Activated T-cell treated with anti-CD3 and anti-CD28 coated beads, Interleukin-2, amount 50 U/mL, for 72 hours (primary cell): Measurements from ENCODE around the gene CKB. TPM values are rescaled to one million over a fixed set of nuclear protein-coding genes. Genes with fewer than 3 reads are reported as not detected.

Experiments
- ATAC-seq, 2 donors: fragments of 150-1000 bp; cut with Tn5 transposase; replicated peaks in 1 of 2; 2 replicates each; pipeline ENCODE4 v1.10.0; 2021; ENCODE audit warnings: moderate library complexity in 2 of 2, mild to moderate bottlenecking in 1 of 2
- DNase-seq, 2 donors: peaks; one replicate each; pipeline ENCODE4 v3.0.0; 2021 to 2022; ENCODE audit warnings: mixed read lengths in 1 of 2
- H3K27ac Mint-ChIP-seq: one replicate; pipeline ENCODE4 v1.8.0; 2022; ENCODE audit warnings: mild to moderate bottlenecking, moderate library complexity, mixed read lengths
- H3K27me3 Mint-ChIP-seq: one replicate; pipeline ENCODE4 v1.8.0; 2022; ENCODE audit warnings: low read depth, mixed read lengths
- H3K36me3 Mint-ChIP-seq, 2 donors: one replicate each; pipeline ENCODE4 v1.8.0; 2022; ENCODE audit warnings: mixed read lengths in 2 of 2, mild to moderate bottlenecking in 1 of 2; ENCODE audit not compliant: insufficient read depth in 2 of 2
- H3K4me1 Mint-ChIP-seq: one replicate; pipeline ENCODE4 v1.8.0; 2022; ENCODE audit warnings: low read depth, mixed read lengths
- H3K4me3 Mint-ChIP-seq, 2 donors: one replicate each; pipeline ENCODE4 v1.8.0; 2022; ENCODE audit warnings: mild to moderate bottlenecking in 2 of 2, mixed read lengths in 2 of 2, moderate library complexity in 2 of 2
- H3K9me3 Mint-ChIP-seq, 2 donors: one replicate each; pipeline ENCODE4 v1.8.0; 2022; ENCODE audit warnings: mixed read lengths in 2 of 2
- total RNA-seq, 2 donors: library from RNA; stranded (reverse); gene quantifications; one replicate each; pipeline ENCODE4 v1.2.3, GENCODE V29; 2022

Gene CKB
- total RNA-seq, 2 donors from 2014 or later, result 7.0 to 9.5 TPM

GRCh38 chr14:103501041-103501870, 21.4 kb downstream of the CKB start:
- no peaks in the 10 kb centered on the region for H3K9me3 Mint-ChIP-seq
- peaks cover 0 to 23% of the 10 kb centered on the region in 2 donors for H3K36me3 Mint-ChIP-seq
- H3K27me3 Mint-ChIP-seq, result no peaks in the 10 kb centered on the region
- peaks cover 10% of the 10 kb centered on the region for H3K4me1 Mint-ChIP-seq
- H3K27ac Mint-ChIP-seq, result peak overlapping the region; percentile 64
- DNase-seq (no peak), ATAC-seq (no peak)
- no peak overlapping the region for H3K4me3 Mint-ChIP-seq

- Mint-ChIP-seq H3K9me3 (no peaks in the 10 kb centered on the region), H3K36me3 (peaks cover 0 to 23% of the 10 kb centered on the region in 2 donors), H3K27ac (peak overlapping the region; percentile 27)
These were observed 22.3 kb downstream of the CKB start for GRCh38 chr14:103500148-103500990.

GRCh38 chr14:103499709-103500108, 22.9 kb downstream of the CKB start:
- no peak for DNase-seq
- Mint-ChIP-seq H3K9me3 (no peaks in the 10 kb centered on the region), H3K4me1 (peaks cover 10% of the 10 kb centered on the region), H3K4me3 (no peak overlapping the region), H3K27ac (no peak overlapping the region), H3K36me3 (peaks cover 0 to 22% of the 10 kb centered on the region in 2 donors), H3K27me3 (no peaks in the 10 kb centered on the region)
- peak; percentile 45 to 56 for ATAC-seq

More at GRCh38 chr14:103500148-103500990, 22.3 kb downstream of the CKB start:
- ATAC-seq (peak; percentile 91 to 92), DNase-seq (peak; percentile 81 to 83)
- Mint-ChIP-seq H3K27me3 (no peaks in the 10 kb centered on the region), H3K4me1 (peaks cover 10% of the 10 kb centered on the region), H3K4me3 (no peak overlapping the region)

GRCh38 chr14:103496776-103497175, 25.9 kb downstream of the CKB start:
- no peak for DNase-seq
- Mint-ChIP-seq H3K4me3 (no peak overlapping the region), H3K27ac (no peak overlapping the region), H3K27me3 (no peaks in the 10 kb centered on the region), H3K4me1 (peaks cover 10% of the 10 kb centered on the region), H3K36me3 (peaks cover 0 to 12% of the 10 kb centered on the region in 2 donors), H3K9me3 (no peaks in the 10 kb centered on the region)
- ATAC-seq, result no peak

- H3K4me1 Mint-ChIP-seq, result peaks cover 10% of the 10 kb centered on the region
- no peak for DNase-seq
- peaks cover 0 to 9% of the 10 kb centered on the region in 2 donors for H3K36me3 Mint-ChIP-seq
- no peaks in the 10 kb centered on the region for H3K27me3 Mint-ChIP-seq
- no peak overlapping the region for H3K4me3 Mint-ChIP-seq
- no peak overlapping the region for H3K27ac Mint-ChIP-seq
- no peak for ATAC-seq
- H3K9me3 Mint-ChIP-seq, result no peaks in the 10 kb centered on the region
These were observed 26.8 kb downstream of the CKB start for GRCh38 chr14:103495854-103496253.

GRCh38 chr14:103492156-103492925, 30.3 kb downstream of the CKB start:
- Mint-ChIP-seq H3K27me3 (no peaks in the 10 kb centered on the region), H3K36me3 (peaks cover 1 to 9% of the 10 kb centered on the region in 2 donors), H3K27ac (no peak overlapping the region), H3K4me1 (no peaks in the 10 kb centered on the region), H3K9me3 (no peaks in the 10 kb centered on the region), H3K4me3 (no peak overlapping the region)
- ATAC-seq (no peak), DNase-seq (no peak)

DNA sequence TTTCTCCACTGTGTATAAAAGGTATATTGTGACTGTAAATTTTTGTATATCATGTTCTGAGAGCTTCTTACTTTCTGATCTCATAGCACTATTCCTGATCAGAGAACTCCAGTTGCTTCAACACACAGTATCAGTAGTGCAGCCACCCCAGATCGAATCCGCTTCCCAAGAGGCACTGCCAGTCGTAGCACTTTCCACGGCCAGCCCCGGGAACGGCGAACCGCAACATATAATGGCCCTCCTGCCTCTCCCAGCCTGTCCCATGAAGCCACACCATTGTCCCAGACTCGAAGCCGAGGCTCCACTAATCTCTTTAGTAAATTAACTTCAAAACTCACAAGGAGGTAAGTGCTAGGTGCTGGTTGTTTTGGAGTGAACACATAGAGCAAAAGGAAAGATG, 30.9 kb downstream of the CKB start:
- no peaks in the 10 kb centered on the region for H3K9me3 Mint-ChIP-seq
- no peak for ATAC-seq
- H3K27ac Mint-ChIP-seq, result peak overlapping the region; percentile 77
- no peak for DNase-seq
- H3K27me3 Mint-ChIP-seq, result no peaks in the 10 kb centered on the region
- H3K36me3 Mint-ChIP-seq, result peaks cover 3 to 9% of the 10 kb centered on the region in 2 donors
- H3K4me1 Mint-ChIP-seq, result no peaks in the 10 kb centered on the region
- no peak overlapping the region for H3K4me3 Mint-ChIP-seq

- H3K9me3 Mint-ChIP-seq, result no peaks in the 10 kb centered on the region
- no peak for DNase-seq
- H3K27me3 Mint-ChIP-seq, result no peaks in the 10 kb centered on the region
- H3K4me3 Mint-ChIP-seq, result no peak overlapping the region
- no peak overlapping the region for H3K27ac Mint-ChIP-seq
- H3K4me1 Mint-ChIP-seq, result no peaks in the 10 kb centered on the region
- ATAC-seq, result no peak
- H3K36me3 Mint-ChIP-seq, result peaks cover 3% of the 10 kb centered on the region in 2 donors
These were observed 33.0 kb downstream of the CKB start for GRCh38 chr14:103489621-103490020.

GRCh38 chr14:103488960-103489359, 33.7 kb downstream of the CKB start:
- Mint-ChIP-seq H3K36me3 (peaks cover 3% of the 10 kb centered on the region in 2 donors), H3K27me3 (no peaks in the 10 kb centered on the region), H3K9me3 (no peaks in the 10 kb centered on the region), H3K27ac (no peak overlapping the region), H3K4me3 (no peak overlapping the region), H3K4me1 (no peaks in the 10 kb centered on the region)
- no peak for ATAC-seq
- DNase-seq, result no peak

DNA sequence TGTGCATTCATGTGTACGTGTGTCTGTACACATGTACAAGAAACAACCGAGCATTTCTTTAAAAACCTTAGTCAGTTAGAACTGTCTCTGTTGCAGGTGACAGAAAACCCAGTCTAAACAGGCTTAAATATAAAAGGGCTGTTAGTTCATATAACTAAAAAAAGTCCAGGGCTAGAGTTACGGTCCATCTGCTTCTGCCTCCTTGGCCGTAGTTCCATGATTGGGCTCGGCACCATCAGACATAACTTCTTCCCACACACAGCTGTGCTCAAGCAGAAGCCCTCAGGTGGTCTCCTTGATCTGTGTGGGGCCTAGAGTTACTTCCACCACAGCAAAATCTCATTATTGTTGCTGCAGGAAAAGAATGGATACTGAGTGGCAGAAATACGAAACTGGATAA, 34.6 kb downstream of the CKB start:
- peaks cover 3 to 4% of the 10 kb centered on the region in 2 donors for H3K36me3 Mint-ChIP-seq
- no peaks in the 10 kb centered on the region for H3K27me3 Mint-ChIP-seq
- H3K9me3 Mint-ChIP-seq, result no peaks in the 10 kb centered on the region
- ATAC-seq (no peak), DNase-seq (no peak)
- no peaks in the 10 kb centered on the region for H3K4me1 Mint-ChIP-seq
- H3K27ac Mint-ChIP-seq, result no peak overlapping the region
- H3K4me3 Mint-ChIP-seq, result no peak overlapping the region

- Mint-ChIP-seq H3K4me3 (no peak overlapping the region), H3K27ac (no peak overlapping the region), H3K36me3 (peaks cover 8 to 11% of the 10 kb centered on the region in 2 donors), H3K9me3 (no peaks in the 10 kb centered on the region), H3K27me3 (no peaks in the 10 kb centered on the region), H3K4me1 (peaks cover 11% of the 10 kb centered on the region)
- DNase-seq (no peak), ATAC-seq (no peak)
These were observed 37.1 kb downstream of the CKB start for GRCh38 chr14:103485504-103485903.

DNA sequence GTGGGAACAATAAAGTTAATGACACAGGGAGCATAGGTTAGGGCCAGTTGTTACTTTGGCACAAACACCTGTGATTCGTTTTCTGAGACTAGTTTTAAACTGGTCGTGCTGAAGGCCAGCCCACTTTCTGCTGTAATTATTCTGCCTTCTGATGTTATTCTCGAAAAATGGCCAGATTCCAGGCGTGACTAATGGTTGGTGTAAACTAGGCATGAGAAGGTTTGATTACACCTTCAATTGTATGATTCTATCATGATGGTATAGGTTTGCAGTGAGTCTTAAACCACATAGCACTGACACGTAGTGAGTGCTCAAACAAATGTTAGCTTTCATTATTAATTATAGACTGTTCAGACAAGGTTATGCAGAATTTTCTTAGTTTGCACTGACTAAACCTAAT, 39.0 kb downstream of the CKB start:
- Mint-ChIP-seq H3K36me3 (peaks cover 8% of the 10 kb centered on the region in 2 donors), H3K27ac (no peak overlapping the region)
- ATAC-seq, result no peak

More for the DNA sequence above, 39.0 kb downstream of the CKB start:
- DNase-seq, result no peak
- Mint-ChIP-seq H3K9me3 (no peaks in the 10 kb centered on the region), H3K4me3 (no peak overlapping the region), H3K27me3 (no peaks in the 10 kb centered on the region), H3K4me1 (peaks cover 24% of the 10 kb centered on the region)
